CD4-positive, alpha-beta T cell treated with Interleukin-4 for 4 hours (primary cell): Measurements from ENCODE around the gene VSTM4.

Experiments
- DNase-seq: peaks from one replicate; pipeline ENCODE4 v3.0.0-alpha.2; 2020

The VSTM4 gene

GRCh38 chr10:49116509-49117375 is 1.4 kb upstream of the VSTM4 start:
- DNase-seq, result no peak

- DNase-seq, result no peak
Observed at GRCh38 chr10:49115796-49116508, 630 bp upstream of the VSTM4 start.

- DNase-seq, result no peak
Observed at GRCh38 chr10:49114718-49115014, 656 bp downstream of the VSTM4 start.

- no peak for DNase-seq
Observed at GRCh38 chr10:49113741-49114141, 1.6 kb downstream of the VSTM4 start.

- no peak for DNase-seq
Observed at GRCh38 chr10:49112851-49113250, 2.5 kb downstream of the VSTM4 start.

- no peak for DNase-seq
Observed at GRCh38 chr10:49112098-49112497, 3.2 kb downstream of the VSTM4 start.

GRCh38 chr10:49111320-49111698 is 4.0 kb downstream of the VSTM4 start:
- no peak for DNase-seq

- no peak for DNase-seq
Observed at GRCh38 chr10:49110684-49111319, 4.5 kb downstream of the VSTM4 start.

GRCh38 chr10:49109669-49110340 is 5.5 kb downstream of the VSTM4 start:
- DNase-seq, result no peak

GRCh38 chr10:49108656-49109055 is 6.7 kb downstream of the VSTM4 start:
- DNase-seq, result no peak

- no peak for DNase-seq
Observed at GRCh38 chr10:49107887-49108267, 7.4 kb downstream of the VSTM4 start.

- DNase-seq, result no peak
Observed at GRCh38 chr10:49107111-49107886, 8.0 kb downstream of the VSTM4 start.

- DNase-seq, result no peak
Observed at GRCh38 chr10:49106451-49106850, 8.9 kb downstream of the VSTM4 start.

GRCh38 chr10:49105076-49105475 is 10.2 kb downstream of the VSTM4 start:
- no peak for DNase-seq

- DNase-seq, result no peak
Observed at GRCh38 chr10:49104323-49104722, 11.0 kb downstream of the VSTM4 start.

- DNase-seq, result no peak
Observed at GRCh38 chr10:49103761-49104160, 11.6 kb downstream of the VSTM4 start.

GRCh38 chr10:49099046-49099445 is 16.3 kb downstream of the VSTM4 start:
- no peak for DNase-seq

- DNase-seq, result no peak
Observed at GRCh38 chr10:49096890-49097445, 18.4 kb downstream of the VSTM4 start.

GRCh38 chr10:49094646-49095045 is 20.7 kb downstream of the VSTM4 start:
- DNase-seq, result no peak

- DNase-seq, result no peak
Observed at GRCh38 chr10:49093922-49094321, 21.4 kb downstream of the VSTM4 start.

- DNase-seq, result no peak
Observed at GRCh38 chr10:49092477-49092876, 22.8 kb downstream of the VSTM4 start.

- DNase-seq, result no peak
Observed at GRCh38 chr10:49091450-49092210, 23.7 kb downstream of the VSTM4 start.
